ENCODE data around the gene METTL25B.

METTL25B gene

GRCh38 chr1:156749419-156750118, 21.3 kb downstream of the METTL25B start:
- H3K4me3 ChIP-seq (ENCODE audit: insufficient read depth, low read length, poor library complexity, severe bottlenecking): peak overlapping the region; percentile 91
- TF ChIP-seq CTCF (IDR thresholded peaks at IDR 0.05; ENCODE audit: insufficient read depth, low read length, poor library complexity, severe bottlenecking) (no peak), EZH2phosphoT487 (conservative IDR thresholded peaks at IDR 0.05; ENCODE audit: low read length) (no peak)
- peak overlapping the region; percentile 88 for H3K27ac ChIP-seq (ENCODE audit: low read depth, low read length)
- H2AFZ ChIP-seq (ENCODE audit: low read depth, low read length, severe bottlenecking): no peak overlapping the region
- H3K36me3 ChIP-seq (ENCODE audit: low read length): no peaks in the 10 kb centered on the region
- H3K79me2 ChIP-seq (ENCODE audit: insufficient read depth, low read length): peaks cover 69% of the 10 kb centered on the region
- H3K9me2 ChIP-seq (replicated peaks; ENCODE audit: insufficient read depth, low read length): no peaks in the 10 kb centered on the region
- H3K4me2 ChIP-seq (ENCODE audit: low read depth, low read length, poor library complexity, severe bottlenecking): peak overlapping the region; percentile 70
- H3F3A ChIP-seq (ENCODE audit: insufficient read depth): peaks cover 29% of the 10 kb centered on the region
- peak overlapping the region; percentile 86 for H3K9ac ChIP-seq (ENCODE audit: low read length)
- H4K20me1 ChIP-seq (ENCODE audit: low read depth, low read length): no peaks in the 10 kb centered on the region; the same call in 1 of the 2 replicates
- no peaks in the 10 kb centered on the region for H3K27me3 ChIP-seq (ENCODE audit: low read length)
- no peaks in the 10 kb centered on the region for H3K9me3 ChIP-seq (ENCODE audit: insufficient read depth, low read length)

GRCh38 chr1:156750191-156750672, 22.0 kb downstream of the METTL25B start:
- Histone ChIP-seq H3K9me2 (replicated peaks; ENCODE audit: insufficient read depth, low read length) (no peaks in the 10 kb centered on the region), H3K4me3 (ENCODE audit: insufficient read depth, low read length, poor library complexity, severe bottlenecking) (peak overlapping the region; percentile 91), H2AFZ (ENCODE audit: low read depth, low read length, severe bottlenecking) (no peak overlapping the region), H3K9ac (ENCODE audit: low read length) (peak overlapping the region; percentile 86), H3K9me3 (ENCODE audit: insufficient read depth, low read length) (no peaks in the 10 kb centered on the region), H3F3A (ENCODE audit: insufficient read depth) (peaks cover 27% of the 10 kb centered on the region), H3K27me3 (ENCODE audit: low read length) (no peaks in the 10 kb centered on the region), H4K20me1 (ENCODE audit: low read depth, low read length) (no peaks in the 10 kb centered on the region; the same call in 1 of the 2 replicates), H3K36me3 (ENCODE audit: low read length) (no peaks in the 10 kb centered on the region), H3K79me2 (ENCODE audit: insufficient read depth, low read length) (peaks cover 67% of the 10 kb centered on the region), H3K4me2 (ENCODE audit: low read depth, low read length, poor library complexity, severe bottlenecking) (peak overlapping the region; percentile 70), H3K27ac (ENCODE audit: low read depth, low read length) (peak overlapping the region; percentile 88)
- TF ChIP-seq CTCF (IDR thresholded peaks at IDR 0.05; ENCODE audit: insufficient read depth, low read length, poor library complexity, severe bottlenecking) (no peak), EZH2phosphoT487 (conservative IDR thresholded peaks at IDR 0.05; ENCODE audit: low read length) (no peak)

GRCh38 chr1:156750711-156751450, 22.6 kb downstream of the METTL25B start:
- Histone ChIP-seq H3K79me2 (ENCODE audit: insufficient read depth, low read length) (peaks cover 61% of the 10 kb centered on the region), H3K4me2 (ENCODE audit: low read depth, low read length, poor library complexity, severe bottlenecking) (peak overlapping the region; percentile 70), H3K9me3 (ENCODE audit: insufficient read depth, low read length) (no peaks in the 10 kb centered on the region), H4K20me1 (ENCODE audit: low read depth, low read length) (no peaks in the 10 kb centered on the region; the same call in 1 of the 2 replicates), H3K9ac (ENCODE audit: low read length) (peak overlapping the region; percentile 86), H3F3A (ENCODE audit: insufficient read depth) (peaks cover 26% of the 10 kb centered on the region), H3K27ac (ENCODE audit: low read depth, low read length) (peak overlapping the region; percentile 88), H3K36me3 (ENCODE audit: low read length) (no peaks in the 10 kb centered on the region), H3K9me2 (replicated peaks; ENCODE audit: insufficient read depth, low read length) (no peaks in the 10 kb centered on the region), H3K4me3 (ENCODE audit: insufficient read depth, low read length, poor library complexity, severe bottlenecking) (peak overlapping the region; percentile 91), H2AFZ (ENCODE audit: low read depth, low read length, severe bottlenecking) (no peak overlapping the region), H3K27me3 (ENCODE audit: low read length) (no peaks in the 10 kb centered on the region)
- TF ChIP-seq EZH2phosphoT487 (conservative IDR thresholded peaks at IDR 0.05; ENCODE audit: low read length) (no peak), CTCF (IDR thresholded peaks at IDR 0.05; ENCODE audit: insufficient read depth, low read length, poor library complexity, severe bottlenecking) (no peak)

Data from SU-DHL-6 (cell line).